Measurements from ENCODE around the gene CYBA.

GRCh38 chr16:88634141-88634993 is 16.5 kb downstream of the CYBA start:
- TF ChIP-seq CTCF (IDR thresholded peaks at IDR 0.05; ENCODE audit: low read length) = no peak
- TF ChIP-seq EZH2 (optimal IDR thresholded peaks at IDR 0.05; ENCODE audit: low read depth, low read length) = no peak

Data from MM.1S (cell line).